NCI-H460 (cell line): ENCODE measurements around the gene LCTL. TPM values are rescaled to one million over a fixed set of nuclear protein-coding genes. Genes with fewer than 3 reads are reported as not detected.

Experiments used
- DNase-seq: peaks from one replicate; pipeline ENCODE4 v3.0.0-alpha.2; 2016; ENCODE audit warnings: low read depth; ENCODE audit errors: extremely low read depth
- polyA plus RNA-seq: library from polyadenylated mRNA; depleted of rRNA; stranded (reverse); fragments of >200 nt; gene quantifications from 2 replicates; pipeline ENCODE4 v1.2.3, GENCODE V29; 2014; cell fraction: nucleus; rRNA removed
- total RNA-seq: library from RNA; depleted of rRNA; stranded (reverse); fragments of >200 nt; shearing (Covaris generic); gene quantifications from 2 replicates; pipeline ENCODE4 v1.2.3, GENCODE V29; 2014; rRNA removed

LCTL gene
- total RNA-seq = not detected in 2 replicates
- polyA plus RNA-seq = not detected in 2 replicates

- no peak for DNase-seq
Measured at GRCh38 chr15:66565741-66566144, at the start of gene LCTL. LCTL (minus strand) TSS chr15:66565998; CDS start chr15:66565365, 633 bp downstream.

- no peak for DNase-seq
Measured at GRCh38 chr15:66614951-66615760, 49.4 kb upstream of the LCTL start.

GRCh38 chr15:66614456-66614855 is 48.7 kb upstream of the LCTL start:
- no peak for DNase-seq

GRCh38 chr15:66613743-66614142 is 47.9 kb upstream of the LCTL start:
- no peak for DNase-seq

GRCh38 chr15:66611257-66612053 is 45.7 kb upstream of the LCTL start:
- DNase-seq = no peak

- no peak for DNase-seq
Measured at GRCh38 chr15:66609876-66610275, 44.1 kb upstream of the LCTL start.

- no peak for DNase-seq
Measured at GRCh38 chr15:66608881-66609280, 43.1 kb upstream of the LCTL start.

GRCh38 chr15:66608159-66608558 is 42.4 kb upstream of the LCTL start:
- no peak for DNase-seq

GRCh38 chr15:66603301-66604179 is 37.7 kb upstream of the LCTL start:
- peak; percentile 46 for DNase-seq

- DNase-seq = no peak
Measured at GRCh38 chr15:66601521-66601920, 35.7 kb upstream of the LCTL start.

GRCh38 chr15:66600240-66600627 is 34.4 kb upstream of the LCTL start:
- DNase-seq = no peak

GRCh38 chr15:66599536-66600239 is 33.9 kb upstream of the LCTL start:
- no peak for DNase-seq

- no peak for DNase-seq
Measured at GRCh38 chr15:66598095-66598815, 32.5 kb upstream of the LCTL start.

- no peak for DNase-seq
Measured at GRCh38 chr15:66595931-66596545, 30.2 kb upstream of the LCTL start.

GRCh38 chr15:66595332-66595731 is 29.5 kb upstream of the LCTL start:
- no peak for DNase-seq

GRCh38 chr15:66594836-66595235 is 29.0 kb upstream of the LCTL start:
- DNase-seq = no peak

GRCh38 chr15:66594344-66594743 is 28.5 kb upstream of the LCTL start:
- DNase-seq = no peak

GRCh38 chr15:66593219-66593780 is 27.5 kb upstream of the LCTL start:
- no peak for DNase-seq
